T follicular helper cell (primary cell): ENCODE measurements around the gene PCSK6.

Experiments used
- DNase-seq: peaks from one replicate; pipeline ENCODE4 v3.0.0-alpha.2; 2020; ENCODE audit warnings: low read depth

Gene PCSK6

GRCh38 chr15:101445562-101446517, 43.7 kb downstream of the PCSK6 start:
- DNase-seq = no peak

- no peak for DNase-seq
Observed at GRCh38 chr15:101444807-101445508, 44.5 kb downstream of the PCSK6 start.

GRCh38 chr15:101444015-101444414, 45.5 kb downstream of the PCSK6 start:
- no peak for DNase-seq

- DNase-seq = no peak
Observed at GRCh38 chr15:101442272-101442671, 47.2 kb downstream of the PCSK6 start.

GRCh38 chr15:101441696-101442095, 47.8 kb downstream of the PCSK6 start:
- DNase-seq = no peak

- no peak for DNase-seq
Observed at GRCh38 chr15:101440846-101441590, 48.5 kb downstream of the PCSK6 start.

- no peak for DNase-seq
Observed at GRCh38 chr15:101439920-101440319, 49.6 kb downstream of the PCSK6 start.

- DNase-seq = no peak
Observed at GRCh38 chr15:101439285-101439919, 50.1 kb downstream of the PCSK6 start.

- DNase-seq = no peak
Observed at GRCh38 chr15:101438482-101439284, 50.8 kb downstream of the PCSK6 start.

- no peak for DNase-seq
Observed at GRCh38 chr15:101437618-101438481, 51.7 kb downstream of the PCSK6 start.

GRCh38 chr15:101437209-101437608, 52.3 kb downstream of the PCSK6 start:
- no peak for DNase-seq

- DNase-seq = no peak
Observed at GRCh38 chr15:101436526-101436925, 53.0 kb downstream of the PCSK6 start.

- DNase-seq = no peak
Observed at GRCh38 chr15:101435761-101436160, 53.7 kb downstream of the PCSK6 start.

GRCh38 chr15:101434032-101434920, 55.2 kb downstream of the PCSK6 start:
- DNase-seq = no peak

GRCh38 chr15:101433396-101433795, 56.1 kb downstream of the PCSK6 start:
- no peak for DNase-seq

- DNase-seq = no peak
Observed at GRCh38 chr15:101432982-101433381, 56.5 kb downstream of the PCSK6 start.

- no peak for DNase-seq
Observed at GRCh38 chr15:101431748-101432147, 57.8 kb downstream of the PCSK6 start.

- DNase-seq = no peak
Observed at GRCh38 chr15:101431301-101431700, 58.2 kb downstream of the PCSK6 start.

- no peak for DNase-seq
Observed at GRCh38 chr15:101429646-101430045, 59.9 kb downstream of the PCSK6 start.
